WERI-Rb-1 (cell line): ENCODE results near the gene UBALD2.

Source experiments
- DNase-seq: peaks from one replicate; pipeline ENCODE4 v3.0.0-alpha.2; 2020
- H3K27ac ChIP-seq: fragments of 250-450 bp; sonication (Bioruptor Pico); 2 replicates; pipeline ENCODE4 v1.5.1; 2020; ENCODE audit warnings: mild to moderate bottlenecking, moderate library complexity
- H3K27me3 ChIP-seq: fragments of 250-450 bp; sonication (Bioruptor Pico); 2 replicates; pipeline ENCODE4 v1.5.1; 2021; ENCODE audit warnings: mild to moderate bottlenecking, low read depth, moderate library complexity; ENCODE audit not compliant: insufficient read depth, severe bottlenecking
- H3K36me3 ChIP-seq: fragments of 250-450 bp; sonication (Bioruptor Pico); 2 replicates; pipeline ENCODE4 v1.5.1; 2020; ENCODE audit warnings: mild to moderate bottlenecking, moderate library complexity
- H3K4me3 ChIP-seq: 2 replicates; pipeline ENCODE4 v1.5.1; 2011; ENCODE audit warnings: low read depth, mild to moderate bottlenecking, control low read depth, low read length
- H3K9me3 ChIP-seq: fragments of 250-450 bp; sonication (Bioruptor Pico); 2 replicates; pipeline ENCODE4 v1.5.1; 2021; ENCODE audit warnings: mild to moderate bottlenecking, moderate library complexity; ENCODE audit not compliant: severe bottlenecking
- TF ChIP-seq, protein P1 (sequence below): IDR thresholded peaks from 2 replicates; pipeline ENCODE4 v1.5.1; 2011; ENCODE audit warnings: low read depth, mild to moderate bottlenecking, control low read depth, inconsistent platforms, low read length

UBALD2 gene

DNA sequence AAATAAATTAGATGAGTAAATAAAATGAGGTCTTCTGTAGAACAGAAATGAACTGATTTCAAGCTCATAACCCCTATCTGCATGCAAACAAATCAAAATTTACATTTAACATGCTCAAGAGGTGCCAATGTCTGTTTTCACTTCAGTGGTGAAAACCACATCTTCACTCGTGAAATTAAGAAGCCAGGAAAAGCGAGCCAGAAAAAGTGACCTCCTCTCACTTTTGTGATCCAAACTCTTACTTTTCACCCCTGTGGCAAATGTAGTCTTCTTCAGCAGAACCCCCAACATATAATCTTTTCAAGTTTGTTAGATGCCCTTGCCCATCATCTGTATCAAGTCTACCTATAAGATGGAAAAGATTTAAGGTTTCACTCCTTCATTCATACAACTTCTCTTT, 52.4 kb downstream of the UBALD2 start:
- H3K27me3 ChIP-seq, result no peaks in the 10 kb centered on the region
- no peak for DNase-seq
- no peak overlapping the region for H3K27ac ChIP-seq
- TF ChIP-seq, protein P1, sequence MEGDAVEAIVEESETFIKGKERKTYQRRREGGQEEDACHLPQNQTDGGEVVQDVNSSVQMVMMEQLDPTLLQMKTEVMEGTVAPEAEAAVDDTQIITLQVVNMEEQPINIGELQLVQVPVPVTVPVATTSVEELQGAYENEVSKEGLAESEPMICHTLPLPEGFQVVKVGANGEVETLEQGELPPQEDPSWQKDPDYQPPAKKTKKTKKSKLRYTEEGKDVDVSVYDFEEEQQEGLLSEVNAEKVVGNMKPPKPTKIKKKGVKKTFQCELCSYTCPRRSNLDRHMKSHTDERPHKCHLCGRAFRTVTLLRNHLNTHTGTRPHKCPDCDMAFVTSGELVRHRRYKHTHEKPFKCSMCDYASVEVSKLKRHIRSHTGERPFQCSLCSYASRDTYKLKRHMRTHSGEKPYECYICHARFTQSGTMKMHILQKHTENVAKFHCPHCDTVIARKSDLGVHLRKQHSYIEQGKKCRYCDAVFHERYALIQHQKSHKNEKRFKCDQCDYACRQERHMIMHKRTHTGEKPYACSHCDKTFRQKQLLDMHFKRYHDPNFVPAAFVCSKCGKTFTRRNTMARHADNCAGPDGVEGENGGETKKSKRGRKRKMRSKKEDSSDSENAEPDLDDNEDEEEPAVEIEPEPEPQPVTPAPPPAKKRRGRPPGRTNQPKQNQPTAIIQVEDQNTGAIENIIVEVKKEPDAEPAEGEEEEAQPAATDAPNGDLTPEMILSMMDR, result no peak
- H3K36me3 ChIP-seq, result peaks cover 77% of the 10 kb centered on the region
- no peak overlapping the region for H3K4me3 ChIP-seq
- H3K9me3 ChIP-seq, result no peaks in the 10 kb centered on the region

DNA sequence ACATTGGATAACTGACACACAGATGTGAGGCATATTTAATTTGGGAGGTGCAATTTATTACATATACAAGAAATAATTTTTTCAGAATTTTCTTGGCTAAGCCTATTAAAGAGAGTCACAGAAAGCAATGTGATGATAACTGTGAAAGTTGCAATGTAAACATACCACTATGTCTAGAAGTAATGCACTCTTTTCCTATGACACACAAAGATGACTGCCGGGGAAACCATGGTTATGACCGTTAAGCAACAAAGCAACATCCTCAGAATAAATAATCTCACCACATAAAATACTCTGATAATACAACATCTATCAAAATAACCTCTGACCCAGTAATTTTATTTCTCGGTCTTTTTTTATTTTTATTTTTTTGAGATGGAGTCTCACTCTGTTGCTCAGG, 53.4 kb downstream of the UBALD2 start:
- H3K27ac ChIP-seq, result no peak overlapping the region
- H3K36me3 ChIP-seq, result peaks cover 77% of the 10 kb centered on the region
- H3K27me3 ChIP-seq, result no peaks in the 10 kb centered on the region
- H3K4me3 ChIP-seq, result no peak overlapping the region
- H3K9me3 ChIP-seq, result no peaks in the 10 kb centered on the region
- DNase-seq, result no peak
- TF ChIP-seq, protein P1, result no peak
